ENCODE data around the gene SNAI3. TPM values are rescaled to one million over a fixed set of nuclear protein-coding genes. Genes with fewer than 3 reads are reported as not detected.
A peak's percentile ranks its signal among the peaks of the same experiment; 100 is the strongest.

SNAI3 gene
- total RNA-seq, 1 experiment from 2014 or later = 2.2 TPM

- no peaks in the 10 kb centered on the region for H4K20me1 ChIP-seq (ENCODE audit: insufficient read depth)
- peak overlapping the region; percentile 11; the same call in 1 of the 2 replicates for H3K27ac ChIP-seq (ENCODE audit: low read depth, low read length)
- no peak overlapping the region for H2AFZ ChIP-seq (ENCODE audit: low read depth, low read length, poor library complexity, severe bottlenecking)
- ChIA-PET CTCF (no interaction called here), POLR2A (no interaction called here), RAD21 (ENCODE audit: low non-redundant PET in 1 of 2, low total read pairs in 2 of 2, uncharacterized antibody in 2 of 2, unreplicated experiment in 2 of 2) (no interaction called here)
- H3K9me3 ChIP-seq (ENCODE audit: control insufficient read depth in 1 of 2, insufficient read depth in 1 of 2, low read depth in 1 of 2, low read length in 2 of 2) = no peaks in the 10 kb centered on the region
- no peak overlapping the region for H3K4me3 ChIP-seq (replicated peaks in 1 of 2; ENCODE audit: low read depth in 1 of 2, low read length in 2 of 2)
- peaks cover 3 to 4% of the 10 kb centered on the region in 2 experiments; a peak in 1 of 4 replicates for H3K36me3 ChIP-seq (ENCODE audit: control insufficient read depth in 1 of 2, insufficient read depth in 2 of 2, low read length in 2 of 2)
- intact Hi-C loops (cut with micrococcal nuclease) = no loop called here
- DNase-seq (ENCODE audit: low read depth, low spot score) (no peak), ATAC-seq (no peak)
- no peaks in the 10 kb centered on the region for H3K9me2 ChIP-seq (ENCODE audit: insufficient read depth)
- peaks cover 17 to 19% of the 10 kb centered on the region in 2 experiments for H3K4me1 ChIP-seq (ENCODE audit: control insufficient read depth in 1 of 2, insufficient read depth in 2 of 2, low read length in 2 of 2)
- no peak overlapping the region for H3K9ac ChIP-seq (ENCODE audit: low read length)
- H3K4me2 ChIP-seq (ENCODE audit: low read length) = no peak overlapping the region
- no TSS peak for BruUV-seq (replicated peaks)
- TF ChIP-seq POLR2A (IDR thresholded peaks at IDR 0.05; ENCODE audit: borderline replicate concordance, extremely low read depth, insufficient read depth, insufficient read length) (no peak), SIN3A (IDR thresholded peaks at IDR 0.05; ENCODE audit: low read depth) (no peak), POLR2AphosphoS5 (IDR thresholded peaks at IDR 0.05; ENCODE audit: low read depth, low read length) (no peak), EZH2phosphoT487 (IDR thresholded peaks at IDR 0.05; ENCODE audit: borderline replicate concordance) (no peak), ZNF274 (IDR thresholded peaks at IDR 0.05; ENCODE audit: low read depth, low read length) (no peak), MAX (IDR thresholded peaks at IDR 0.05) (no peak), RAD21 (IDR thresholded peaks at IDR 0.05; ENCODE audit: low read depth) (no peak), CTCF (IDR thresholded peaks at IDR 0.05 in 2 of 3, conservative IDR thresholded peaks at IDR 0.05 in 1 of 3; ENCODE audit: borderline replicate concordance in 1 of 3, insufficient read depth in 1 of 3, low read depth in 2 of 3, low read length in 2 of 3) (no peak), ZBTB33 (IDR thresholded peaks at IDR 0.05; ENCODE audit: extremely low read depth, insufficient replicate concordance, low read length) (no peak), EZH2 (IDR thresholded peaks at IDR 0.05) (no peak), REST (IDR thresholded peaks at IDR 0.05; ENCODE audit: low read depth) (no peak), SP1 (IDR thresholded peaks at IDR 0.05; ENCODE audit: low read depth) (no peak), FOSL1 (IDR thresholded peaks at IDR 0.05; ENCODE audit: low read depth) (no peak), CBX3 (IDR thresholded peaks at IDR 0.05; ENCODE audit: low read depth) (no peak), ELF1 (IDR thresholded peaks at IDR 0.05; ENCODE audit: borderline replicate concordance, low read depth) (no peak), EGR1 (IDR thresholded peaks at IDR 0.05; ENCODE audit: low read depth) (no peak), ATF3 (IDR thresholded peaks at IDR 0.05) (no peak)
- no peaks in the 10 kb centered on the region for H3K27me3 ChIP-seq (ENCODE audit: insufficient read depth, low read length)
- H3K79me2 ChIP-seq (ENCODE audit: insufficient read depth, low read length) = peaks cover 33% of the 10 kb centered on the region
Measured at GRCh38 chr16:88703486-88704309, 17.4 kb upstream of the SNAI3 start.
